Adipocyte (in vitro differentiated cells): ENCODE data around the gene AXDND1.
"Not testable (repeated sequence)": the region's sequence is repeated elsewhere in the genome, so short reads cannot be mapped to it uniquely, and the experiment has no call there.

Experiments used
- DNase-seq: peaks from one replicate; pipeline ENCODE4 v3.0.0-alpha.2; 2015; ENCODE audit warnings: low read depth
- H3K27me3 ChIP-seq: replicated peaks from 2 replicates; pipeline ENCODE4 v1.7.0; 2013; ENCODE audit warnings: mild to moderate bottlenecking, low read length, moderate library complexity; ENCODE audit not compliant: control insufficient read depth, insufficient read depth
- H3K36me3 ChIP-seq: 2 replicates; pipeline ENCODE4 v1.7.0; 2013; ENCODE audit warnings: low read length, mild to moderate bottlenecking, moderate library complexity; ENCODE audit not compliant: control insufficient read depth, insufficient read depth, severe bottlenecking
- H3K4me1 ChIP-seq: 2 replicates; pipeline ENCODE4 v1.7.0; 2013; ENCODE audit warnings: mild to moderate bottlenecking, low read length, moderate library complexity; ENCODE audit not compliant: control insufficient read depth, insufficient read depth
- H3K4me3 ChIP-seq: 2 replicates; pipeline ENCODE4 v1.7.0; 2013; ENCODE audit warnings: mild to moderate bottlenecking, low read length, moderate library complexity
- H3K9ac ChIP-seq: 2 replicates; pipeline ENCODE4 v1.7.0; 2013; ENCODE audit warnings: mild to moderate bottlenecking, low read length, moderate library complexity
- H3K9me3 ChIP-seq: 2 replicates; pipeline ENCODE4 v1.7.0; 2013; ENCODE audit warnings: mild to moderate bottlenecking, low read length, moderate library complexity; ENCODE audit not compliant: control insufficient read depth

The AXDND1 gene

DNA sequence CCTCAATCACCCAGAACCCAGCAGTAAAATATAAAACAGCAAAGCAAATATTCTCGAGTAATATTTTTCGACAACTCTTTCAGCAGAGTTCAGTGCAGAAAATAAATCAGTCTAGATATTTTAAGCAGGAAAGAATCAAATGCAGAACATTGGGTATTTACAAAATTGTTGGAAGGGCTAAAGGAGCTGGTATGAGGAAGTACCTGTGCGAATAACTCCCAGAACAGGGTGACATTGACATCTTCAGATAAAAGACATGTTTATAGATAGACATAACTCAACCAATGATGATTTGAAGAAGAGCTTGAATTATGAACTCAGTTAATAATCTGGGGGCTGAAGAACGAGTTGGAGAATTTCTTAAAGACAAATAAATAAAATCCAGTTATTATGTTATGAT lies 6.4 kb downstream of the AXDND1 start:
- no peaks in the 10 kb centered on the region for H3K9me3 ChIP-seq
- H3K27me3 ChIP-seq = no peaks in the 10 kb centered on the region
- H3K9ac ChIP-seq = no peak overlapping the region
- H3K36me3 ChIP-seq = no peaks in the 10 kb centered on the region
- no peak for DNase-seq
- H3K4me3 ChIP-seq = no peak overlapping the region
- H3K4me1 ChIP-seq = peaks cover 7% of the 10 kb centered on the region

DNA sequence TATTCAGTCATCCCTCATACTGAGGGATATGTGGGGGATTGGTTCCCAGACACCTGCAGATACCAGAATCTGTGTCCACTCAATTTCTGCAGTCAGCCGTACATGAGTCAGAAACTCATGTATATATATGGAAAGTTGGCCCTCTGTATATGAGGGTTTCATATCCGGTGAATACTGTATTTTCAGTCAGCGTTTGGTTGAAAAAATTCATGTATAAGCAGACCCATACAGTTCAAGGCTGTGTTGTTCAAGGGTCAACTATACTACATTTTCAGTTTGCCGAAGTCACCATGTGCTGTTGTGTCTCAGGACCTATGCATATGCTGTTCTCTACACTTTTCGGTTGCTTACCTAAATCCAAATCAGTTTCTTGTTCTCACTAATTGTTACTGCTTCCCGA lies 10.5 kb downstream of the AXDND1 start:
- Histone ChIP-seq H3K4me1 (peaks cover 7% of the 10 kb centered on the region), H3K4me3 (no peak overlapping the region), H3K9me3 (no peaks in the 10 kb centered on the region), H3K36me3 (no peaks in the 10 kb centered on the region), H3K27me3 (no peaks in the 10 kb centered on the region), H3K9ac (no peak overlapping the region)
- DNase-seq = no peak

DNA sequence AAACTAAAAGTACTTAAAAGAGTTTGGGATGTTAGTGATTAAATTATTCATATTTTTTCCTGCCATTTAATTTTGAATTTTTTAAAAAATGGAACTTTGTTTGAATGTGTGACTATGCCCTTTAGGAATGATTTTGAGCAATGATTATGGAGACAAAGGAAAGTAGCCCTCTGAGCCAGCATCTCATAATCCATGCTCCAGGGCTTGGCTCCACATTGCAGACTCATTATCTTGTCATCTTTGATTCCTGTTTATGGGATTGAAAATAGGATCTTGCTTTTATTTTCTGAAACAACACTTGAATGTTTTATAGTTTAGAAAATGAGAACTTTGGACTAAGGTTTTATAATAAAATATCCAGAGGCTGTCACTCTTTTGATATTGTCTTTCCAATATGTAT lies 14.5 kb downstream of the AXDND1 start:
- H3K9me3 ChIP-seq = no peaks in the 10 kb centered on the region
- DNase-seq = peak; percentile 43
- H3K27me3 ChIP-seq = no peaks in the 10 kb centered on the region

DNA sequence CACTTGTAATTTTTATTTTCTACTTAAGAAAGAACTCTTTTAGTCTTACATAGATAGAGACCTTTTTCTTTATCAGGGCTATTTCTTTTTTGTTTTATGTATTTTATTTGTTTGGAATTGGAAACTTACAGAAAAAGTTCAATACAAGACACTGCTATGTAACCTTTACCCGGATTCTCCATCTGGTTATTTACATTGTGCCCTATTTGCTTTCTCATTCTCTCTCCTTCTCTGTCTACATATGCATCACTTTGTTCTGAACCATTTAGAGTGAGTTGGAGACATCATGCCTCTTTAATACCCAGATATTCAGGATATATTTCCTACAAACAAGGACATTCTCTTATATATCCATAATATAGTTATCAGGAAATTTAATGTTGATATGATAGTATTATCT lies 18.3 kb downstream of the AXDND1 start:
- Histone ChIP-seq H3K27me3 (no peaks in the 10 kb centered on the region), H3K36me3 (no peaks in the 10 kb centered on the region), H3K4me3 (no peak overlapping the region), H3K9ac (no peak overlapping the region), H3K9me3 (no peaks in the 10 kb centered on the region), H3K4me1 (no peaks in the 10 kb centered on the region)
- no peak for DNase-seq

More for the DNA sequence above, 14.5 kb downstream of the AXDND1 start:
- no peak overlapping the region for H3K4me3 ChIP-seq
- no peaks in the 10 kb centered on the region for H3K36me3 ChIP-seq
- no peak overlapping the region for H3K9ac ChIP-seq
- peaks cover 7% of the 10 kb centered on the region for H3K4me1 ChIP-seq

DNA sequence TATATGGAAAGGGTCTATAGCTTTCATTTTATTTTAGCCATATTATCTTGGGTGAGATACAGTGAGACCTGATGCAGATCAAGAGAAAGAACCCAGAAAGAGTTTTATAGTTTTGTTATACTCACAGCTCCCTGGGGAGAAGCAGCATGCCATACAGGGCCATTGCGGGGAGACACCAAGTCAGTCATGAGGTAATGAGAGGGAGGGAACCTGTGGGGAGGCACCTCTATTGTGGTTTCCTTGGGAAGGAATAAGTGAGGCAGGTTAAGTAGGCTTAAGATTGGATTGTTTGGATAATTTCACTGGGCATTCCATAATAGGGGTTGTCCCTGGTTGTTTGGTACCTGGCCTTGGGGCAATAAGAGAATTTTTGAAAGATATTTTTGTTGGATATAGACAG lies 19.7 kb downstream of the AXDND1 start:
- H3K36me3 ChIP-seq = no peaks in the 10 kb centered on the region
- H3K4me1 ChIP-seq = no peaks in the 10 kb centered on the region
- no peaks in the 10 kb centered on the region for H3K27me3 ChIP-seq
- no peaks in the 10 kb centered on the region for H3K9me3 ChIP-seq
- DNase-seq = no peak
- no peak overlapping the region for H3K4me3 ChIP-seq
- no peak overlapping the region for H3K9ac ChIP-seq

DNA sequence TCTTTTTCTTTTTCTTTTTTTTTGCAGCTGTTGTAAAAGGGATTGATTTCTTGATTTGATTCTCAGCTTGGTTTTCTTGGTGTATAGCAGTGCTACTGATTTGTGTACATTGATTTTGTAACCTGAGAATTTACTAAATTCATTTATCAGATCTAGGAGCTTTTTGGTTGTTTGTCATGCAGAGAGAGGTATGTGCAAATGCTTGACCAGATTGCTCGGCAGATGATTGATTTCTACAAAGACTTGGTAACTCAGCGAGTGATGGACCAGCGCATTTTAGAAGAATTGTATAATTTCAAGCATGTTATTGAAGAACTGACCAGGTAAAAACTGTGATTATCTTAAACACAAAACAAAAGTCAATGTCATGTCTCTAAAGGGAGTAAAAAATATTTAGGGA lies 27.9 kb downstream of the AXDND1 start:
- DNase-seq = no peak
- peaks cover 10% of the 10 kb centered on the region for H3K9me3 ChIP-seq
- H3K9ac ChIP-seq = no peak overlapping the region
- no peak overlapping the region for H3K4me3 ChIP-seq
- H3K36me3 ChIP-seq = no peaks in the 10 kb centered on the region
- H3K27me3 ChIP-seq = no peaks in the 10 kb centered on the region
- H3K4me1 ChIP-seq = no peaks in the 10 kb centered on the region

DNA sequence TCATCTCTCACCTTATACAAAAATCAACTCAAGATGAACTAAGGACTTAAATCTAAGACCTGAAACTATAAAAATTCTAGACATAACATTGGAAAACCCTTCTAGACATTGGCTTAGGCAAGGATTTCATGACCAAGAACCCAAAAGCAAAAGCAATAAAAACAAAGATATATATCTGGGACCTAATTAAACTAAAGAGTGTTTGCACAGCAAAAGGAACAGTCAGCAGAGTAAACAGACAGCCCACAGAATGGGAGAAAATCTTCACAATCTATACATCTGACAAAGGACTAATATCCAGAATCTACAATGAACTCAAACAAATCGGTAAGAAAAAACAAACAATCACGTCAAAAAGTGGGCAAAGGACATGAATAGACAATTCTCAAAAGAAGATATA lies 33.6 kb downstream of the AXDND1 start:
- H3K36me3 ChIP-seq, H3K27me3 ChIP-seq, H3K9ac ChIP-seq, DNase-seq, H3K4me1 ChIP-seq, H3K9me3 ChIP-seq, H3K4me3 ChIP-seq: not testable (repeated sequence)

DNA sequence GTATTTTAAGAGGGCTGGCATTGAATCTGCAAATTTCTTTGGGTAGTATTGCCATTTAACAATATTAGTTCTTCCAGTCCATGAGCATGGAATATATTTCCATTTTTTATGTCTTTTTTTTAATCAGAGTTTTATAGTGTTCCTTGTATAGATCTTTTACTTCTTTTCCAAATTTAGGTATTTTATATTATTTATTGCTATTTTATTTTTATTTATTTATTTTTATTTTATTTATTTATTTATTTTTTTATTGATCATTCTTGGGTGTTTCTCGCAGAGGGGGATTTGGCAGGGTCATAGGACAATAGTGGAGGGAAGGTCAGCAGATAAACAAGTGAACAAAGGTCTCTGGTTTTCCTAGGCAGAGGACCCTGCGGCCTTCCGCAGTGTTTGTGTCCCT lies 52.0 kb downstream of the AXDND1 start:
- H3K27me3 ChIP-seq, H3K4me3 ChIP-seq, H3K36me3 ChIP-seq, DNase-seq, H3K9me3 ChIP-seq, H3K4me1 ChIP-seq, H3K9ac ChIP-seq: not testable (repeated sequence)

DNA sequence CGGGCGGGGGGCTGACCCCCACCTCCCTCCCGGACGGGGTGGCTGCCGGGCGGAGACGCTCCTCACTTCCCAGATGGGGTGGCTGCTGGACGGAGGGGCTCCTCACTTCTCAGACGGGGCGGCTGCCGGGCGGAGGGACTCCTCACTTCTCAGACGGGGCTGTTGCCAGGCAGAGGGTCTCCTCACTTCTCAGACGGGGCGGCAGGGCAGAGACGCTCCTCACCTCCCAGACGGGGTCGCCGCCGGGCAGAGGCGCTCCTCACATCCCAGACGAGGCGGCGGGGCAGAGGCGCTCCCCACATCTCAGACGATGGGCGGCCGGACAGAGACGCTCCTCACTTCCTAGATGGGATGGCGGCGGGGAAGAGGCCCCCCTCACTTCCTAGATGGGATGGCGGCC lies 52.9 kb downstream of the AXDND1 start:
- not testable (repeated sequence) for H3K27me3 ChIP-seq, H3K9ac ChIP-seq, H3K9me3 ChIP-seq, H3K36me3 ChIP-seq, DNase-seq, H3K4me3 ChIP-seq, H3K4me1 ChIP-seq

DNA sequence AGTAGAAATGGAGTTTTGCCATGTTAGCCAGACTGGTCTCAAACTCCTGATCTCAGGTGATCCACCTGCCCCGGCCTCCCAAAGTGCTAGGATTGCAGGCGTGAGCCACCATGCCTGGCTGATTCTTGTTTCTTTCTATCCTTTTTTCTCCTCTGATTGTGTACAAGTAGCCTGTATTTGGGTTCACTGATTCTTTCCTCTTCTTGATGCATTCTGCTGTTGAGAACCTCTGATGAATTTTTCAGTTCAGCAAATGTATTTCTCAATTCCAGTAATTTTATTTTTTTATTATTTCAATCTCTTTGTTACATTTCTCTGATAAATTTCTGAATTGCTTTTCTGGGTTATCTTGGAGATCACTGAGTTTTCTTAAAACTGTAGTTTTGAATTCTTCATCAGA lies 58.8 kb downstream of the AXDND1 start:
- Histone ChIP-seq H3K4me3 (no peak overlapping the region), H3K27me3 (no peaks in the 10 kb centered on the region), H3K9ac (no peak overlapping the region), H3K4me1 (no peaks in the 10 kb centered on the region), H3K36me3 (no peaks in the 10 kb centered on the region), H3K9me3 (peaks cover 18% of the 10 kb centered on the region)
- no peak for DNase-seq

DNA sequence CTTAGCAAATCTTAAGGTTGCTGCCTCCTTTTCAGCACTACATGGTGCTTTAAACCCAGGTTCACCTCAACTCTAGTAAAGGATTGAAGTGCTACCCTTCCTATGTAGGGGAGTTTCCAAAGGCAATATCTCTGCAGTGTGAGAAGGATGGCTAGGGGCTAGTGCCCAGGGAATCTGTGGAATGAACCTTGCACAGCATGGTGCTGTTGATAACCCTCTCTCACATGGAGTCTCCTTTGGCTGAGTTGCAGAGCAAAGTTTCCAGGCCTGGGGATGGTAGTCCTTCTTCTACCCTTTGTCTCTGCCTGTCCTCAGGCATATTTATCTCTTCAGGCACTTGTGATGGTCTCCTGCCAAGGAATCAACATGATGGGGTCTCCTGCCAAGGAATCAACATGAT lies 59.4 kb downstream of the AXDND1 start:
- Histone ChIP-seq H3K36me3 (no peaks in the 10 kb centered on the region), H3K4me1 (no peaks in the 10 kb centered on the region), H3K9ac (no peak overlapping the region), H3K4me3 (no peak overlapping the region), H3K27me3 (no peaks in the 10 kb centered on the region), H3K9me3 (peaks cover 16% of the 10 kb centered on the region)
- DNase-seq = no peak

DNA sequence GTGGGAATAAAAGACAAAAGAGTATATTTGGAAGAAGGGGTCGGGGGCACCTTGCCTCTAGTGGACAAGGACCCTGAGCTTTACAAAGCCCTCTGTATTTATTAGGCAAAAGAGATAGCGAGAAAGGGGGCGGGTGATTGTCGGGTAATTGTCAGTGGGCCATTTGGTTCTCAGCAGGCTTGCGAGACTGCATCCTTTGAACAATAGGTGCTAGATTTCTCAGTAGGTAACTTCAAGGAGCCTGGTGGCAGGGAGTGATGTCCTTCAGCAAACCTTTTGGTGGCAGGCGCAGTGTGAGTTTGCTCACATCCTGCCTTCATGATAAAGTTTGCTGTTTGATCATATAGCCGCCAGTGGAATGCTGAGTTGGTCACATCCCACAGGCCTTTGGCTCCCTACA lies 71.4 kb downstream of the AXDND1 start:
- H3K9ac ChIP-seq = no peak overlapping the region
- H3K36me3 ChIP-seq = no peaks in the 10 kb centered on the region
- H3K4me3 ChIP-seq = no peak overlapping the region
- no peaks in the 10 kb centered on the region for H3K27me3 ChIP-seq
- no peak for DNase-seq
- H3K4me1 ChIP-seq = no peaks in the 10 kb centered on the region
- no peaks in the 10 kb centered on the region for H3K9me3 ChIP-seq
